ENCODE measurements around the gene ATP6AP2. TPM values are rescaled to one million over a fixed set of nuclear protein-coding genes. Genes with fewer than 3 reads are reported as not detected.
"Not testable (repeated sequence)": the region's sequence is repeated elsewhere in the genome, so short reads cannot be mapped to it uniquely, and the experiment has no call there.

ATP6AP2 gene
- total RNA-seq, 1 donor from 2014 or later: 111 TPM

DNA sequence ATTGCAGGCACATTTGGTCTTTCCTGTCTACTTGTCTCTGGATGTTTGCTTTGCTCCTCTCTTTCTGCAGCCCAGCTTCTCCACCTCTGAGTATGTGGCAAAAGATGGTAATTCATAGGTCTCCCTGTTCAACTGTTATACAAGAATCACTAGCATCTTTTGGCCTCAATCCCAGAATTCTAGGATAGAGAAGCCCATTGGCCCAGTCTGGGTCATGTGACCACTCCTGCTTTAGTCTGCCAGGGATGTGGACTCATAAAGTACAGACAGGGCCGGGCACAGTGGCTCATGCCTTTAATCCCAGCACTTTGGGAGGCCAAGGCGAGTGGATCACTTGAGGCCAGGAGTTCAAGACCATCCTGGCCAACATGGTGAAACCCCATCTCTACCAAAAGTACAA is 5.4 kb upstream of the ATP6AP2 start:
- DNase-seq (ENCODE audit: low spot score): not testable (repeated sequence)

DNA sequence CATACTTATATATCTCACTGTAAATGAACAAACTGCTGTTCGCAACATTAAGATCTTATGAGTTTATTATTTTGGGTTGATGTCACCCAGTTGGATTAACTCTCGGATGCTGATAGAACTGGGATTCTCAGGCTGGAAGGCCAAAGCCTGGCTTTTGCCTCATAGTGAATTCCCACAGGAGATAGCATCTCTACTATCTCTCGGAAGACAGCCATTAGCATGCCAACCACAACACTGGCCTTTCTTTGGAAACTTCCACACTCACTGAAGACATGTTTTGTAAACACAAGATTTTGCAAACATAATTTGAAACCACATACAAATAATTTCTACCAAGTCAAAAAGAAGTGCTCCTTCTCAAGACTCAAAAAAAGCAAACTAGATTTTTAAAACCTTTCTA is 4.5 kb upstream of the ATP6AP2 start:
- no peak for DNase-seq (ENCODE audit: low spot score)

DNA sequence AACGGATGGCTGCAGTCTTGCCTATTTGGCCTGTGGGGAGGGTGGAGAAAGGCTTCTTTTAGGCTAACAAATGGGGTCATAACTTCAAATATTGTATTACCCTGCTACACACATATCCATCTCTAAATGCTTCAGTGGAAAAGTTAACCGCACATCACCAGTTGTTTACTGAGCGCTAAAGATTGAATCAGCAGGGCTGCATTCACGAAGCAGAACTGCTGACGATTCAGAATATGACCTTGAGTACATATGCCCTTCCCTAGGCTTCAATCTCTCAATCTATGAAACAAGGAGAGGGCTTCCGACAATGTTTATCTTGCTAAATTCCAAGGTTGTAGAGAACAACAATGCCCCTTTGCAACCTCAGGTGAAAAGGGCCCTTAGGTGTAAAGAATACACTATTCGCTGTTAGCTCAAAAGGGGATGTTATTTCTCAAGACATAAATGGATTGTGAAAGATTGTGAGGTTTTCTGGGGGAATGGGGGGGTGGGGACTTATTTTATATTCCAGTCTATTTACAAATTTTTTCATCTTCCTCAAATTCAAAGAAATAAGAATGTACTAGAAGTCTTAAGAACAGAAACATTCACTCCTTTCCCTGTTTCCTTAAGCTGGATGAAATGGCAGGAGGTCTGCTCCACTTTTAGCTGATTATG is 2.6 kb upstream of the ATP6AP2 start:
- no peak for DNase-seq (ENCODE audit: low spot score)

DNA sequence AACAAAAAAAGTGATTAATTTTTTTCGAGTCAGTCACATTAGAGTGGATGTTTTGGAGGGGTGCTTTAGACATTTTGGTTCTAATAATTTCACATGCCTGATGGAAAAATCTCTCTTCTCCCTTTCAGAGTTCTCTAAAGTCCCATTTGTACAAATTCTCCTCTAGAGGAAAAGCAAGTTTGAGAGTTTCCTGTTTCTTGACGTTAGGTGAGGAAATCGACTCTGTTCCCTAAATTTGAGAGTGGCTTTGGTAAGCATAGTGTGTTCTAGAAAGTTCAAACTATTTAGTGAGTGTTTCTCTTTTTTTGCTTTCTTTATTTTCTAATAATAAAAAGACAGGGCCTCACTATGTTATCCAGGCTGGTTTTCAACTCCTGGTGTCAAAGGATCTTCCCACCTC is 1.6 kb upstream of the ATP6AP2 start:
- no peak for DNase-seq (ENCODE audit: low spot score)

DNA sequence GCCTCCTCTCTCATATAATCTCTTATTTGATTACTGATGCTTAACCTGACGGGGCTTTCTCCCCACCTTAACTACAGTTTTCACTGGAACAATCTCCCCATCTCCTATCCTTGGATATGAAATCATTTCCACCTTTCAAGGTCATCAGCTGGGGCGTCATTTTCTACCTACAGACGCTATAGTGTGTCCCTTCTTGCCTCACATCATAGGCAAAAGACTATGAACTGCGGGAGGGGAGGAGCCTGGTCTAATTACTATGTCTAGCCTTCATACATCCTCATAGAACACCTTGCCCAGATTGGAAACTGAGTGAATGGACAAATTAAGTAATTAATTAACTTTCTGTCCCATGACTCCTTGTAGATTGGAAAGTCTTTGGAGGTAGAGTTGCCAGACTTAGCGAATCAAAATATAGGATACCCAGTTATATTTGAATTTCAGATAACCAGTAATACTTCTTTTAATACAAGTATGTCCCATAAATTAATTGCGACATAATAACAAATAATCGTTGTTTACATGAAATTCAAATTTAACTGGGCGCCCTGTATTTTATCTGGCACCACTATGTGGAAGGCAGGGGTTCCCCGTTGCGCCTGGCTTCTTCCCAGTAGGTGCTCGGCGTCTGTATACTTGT is 752 bp upstream of the ATP6AP2 start:
- DNase-seq (ENCODE audit: low spot score): no peak

DNA sequence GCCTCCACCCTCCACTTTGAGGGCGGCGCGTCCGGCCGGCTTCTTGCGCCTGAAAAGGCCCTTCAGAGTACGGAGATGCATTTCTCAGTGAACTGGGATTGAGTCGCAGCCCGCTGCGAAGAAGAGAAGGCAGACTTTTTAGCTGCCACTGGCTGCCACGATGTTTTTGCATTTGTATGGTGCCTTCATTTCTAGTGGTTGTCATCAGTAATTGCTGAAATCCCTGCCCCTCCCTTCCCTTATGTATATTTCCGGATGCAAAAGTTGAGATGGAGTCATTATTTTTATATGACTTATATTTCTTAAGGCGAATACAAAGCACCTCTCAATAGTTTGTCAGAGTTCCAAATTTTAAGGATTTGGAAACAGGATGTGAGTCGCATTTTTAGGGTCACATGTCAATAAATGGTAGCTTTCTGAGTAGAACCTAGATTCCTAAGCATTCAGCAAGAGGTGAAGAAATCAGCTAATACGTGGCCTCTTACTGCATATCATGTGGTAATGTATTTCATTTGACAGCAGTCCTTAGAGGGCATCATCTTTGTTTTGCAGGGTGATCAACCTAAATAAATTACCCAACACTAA is 658 bp downstream of the ATP6AP2 start:
- DNase-seq (ENCODE audit: low spot score): no peak

DNA sequence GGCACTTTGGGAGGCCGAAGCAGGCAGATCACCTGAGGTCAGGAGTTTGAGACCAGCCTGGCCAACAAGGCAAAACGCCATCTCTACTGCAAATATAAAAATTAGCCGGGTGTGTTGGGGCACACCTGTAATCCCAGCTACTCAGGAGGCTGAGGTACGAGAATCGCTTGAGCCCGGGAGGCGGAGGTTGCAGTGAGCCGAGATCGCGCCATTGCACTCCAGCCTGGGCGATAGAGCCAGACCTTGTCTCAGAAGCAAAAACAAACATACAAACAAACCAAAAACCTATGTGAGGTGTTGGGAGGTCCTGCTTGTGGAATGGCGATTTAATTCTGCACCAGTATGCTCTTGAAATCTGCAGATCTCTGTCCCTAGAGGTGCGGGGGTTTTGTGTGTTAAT is 1.4 kb downstream of the ATP6AP2 start:
- not testable (repeated sequence) for DNase-seq (ENCODE audit: low spot score)

DNA sequence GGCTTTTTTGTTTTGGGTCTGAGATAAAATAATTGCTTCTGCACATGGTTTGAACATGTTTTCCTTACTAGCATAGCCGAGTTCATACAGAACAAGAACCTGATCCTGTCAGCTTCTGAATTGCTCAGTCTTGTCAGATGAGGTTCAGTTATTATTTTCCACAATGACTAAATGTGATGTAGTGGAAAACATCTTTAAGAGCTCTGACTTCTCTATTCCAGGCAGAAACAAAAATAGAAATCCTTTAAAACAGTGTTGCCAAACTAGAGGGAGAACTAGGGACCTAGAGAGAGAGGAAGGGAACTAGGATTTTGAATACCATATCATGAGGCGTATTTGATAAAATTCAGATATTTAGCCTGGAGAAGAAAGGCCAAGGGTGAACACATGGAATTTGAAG is 2.0 kb downstream of the ATP6AP2 start:
- DNase-seq (ENCODE audit: low spot score): no peak

DNA sequence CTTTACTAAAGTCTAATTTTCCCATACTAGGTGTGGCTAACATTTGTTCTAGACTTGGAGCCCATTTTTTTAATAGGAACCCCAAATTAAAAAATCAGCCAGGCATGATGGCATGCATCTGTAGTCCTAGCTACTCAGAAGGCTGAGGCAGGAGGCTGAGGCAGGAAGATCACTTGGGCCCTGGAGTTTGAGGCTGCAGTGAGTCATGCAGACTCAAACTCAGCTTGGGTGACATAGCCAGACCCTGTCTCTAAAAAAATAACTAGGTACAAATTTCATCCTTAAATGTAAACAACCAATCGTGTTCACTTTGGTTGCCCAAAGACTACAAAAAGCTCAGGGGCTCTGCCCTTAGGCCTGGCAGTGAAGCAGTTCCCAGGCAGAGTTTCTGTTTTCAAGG is 6.9 kb downstream of the ATP6AP2 start:
- DNase-seq (ENCODE audit: low spot score): not testable (repeated sequence)

DNA sequence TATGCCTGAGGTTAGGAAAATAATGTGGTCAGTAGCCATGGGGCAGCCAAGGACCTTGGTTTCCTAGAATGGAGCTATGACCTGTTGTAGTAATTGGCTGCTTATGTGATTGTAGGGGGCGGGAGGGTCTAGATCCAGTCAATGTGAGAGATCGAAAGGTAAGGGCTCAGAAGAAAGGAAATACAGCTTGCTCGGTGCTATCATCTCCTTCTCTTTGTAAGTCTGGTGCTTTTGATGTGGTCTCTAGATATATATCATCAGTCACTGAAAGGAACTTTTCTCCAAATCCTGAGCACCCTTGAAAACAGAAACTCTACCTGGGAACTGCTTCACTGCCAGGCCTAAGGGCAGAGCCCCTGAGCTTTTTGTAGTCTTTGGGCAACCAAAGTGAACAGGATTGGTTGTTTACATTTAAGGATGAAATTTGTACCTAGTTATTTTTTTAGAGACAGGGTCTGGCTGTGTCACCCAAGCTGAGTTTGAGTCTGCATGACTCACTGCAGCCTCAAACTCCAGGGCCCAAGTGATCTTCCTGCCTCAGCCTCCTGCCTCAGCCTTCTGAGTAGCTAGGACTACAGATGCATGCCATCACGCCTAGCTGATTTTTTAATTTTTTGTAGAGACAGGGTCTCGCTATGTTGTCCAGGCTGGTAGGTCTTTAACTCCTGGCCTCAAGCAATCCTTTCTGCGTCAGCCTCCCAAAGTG is 9.0 kb downstream of the ATP6AP2 start:
- DNase-seq (ENCODE audit: low spot score): not testable (repeated sequence)

DNA sequence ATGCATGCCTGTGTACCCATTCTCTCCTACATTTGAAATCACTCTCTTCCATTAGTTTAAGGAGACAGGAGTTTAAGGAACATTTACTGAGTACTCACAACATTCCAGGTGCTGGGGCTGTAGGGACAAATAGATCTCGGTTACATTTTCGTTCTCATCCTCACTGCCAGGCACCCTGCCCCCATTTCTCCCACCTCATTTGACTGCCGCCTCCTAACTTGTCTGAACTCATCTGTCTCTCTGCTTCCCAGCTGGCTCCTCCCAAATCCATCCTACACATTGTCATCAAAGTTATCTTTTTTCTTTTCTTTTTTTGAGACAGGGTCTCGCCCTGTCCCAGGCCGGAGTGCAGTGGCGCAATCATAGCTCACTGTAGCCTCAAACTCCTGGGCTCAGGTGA is 22.7 kb downstream of the ATP6AP2 start:
- no peak for DNase-seq (ENCODE audit: low spot score)

DNA sequence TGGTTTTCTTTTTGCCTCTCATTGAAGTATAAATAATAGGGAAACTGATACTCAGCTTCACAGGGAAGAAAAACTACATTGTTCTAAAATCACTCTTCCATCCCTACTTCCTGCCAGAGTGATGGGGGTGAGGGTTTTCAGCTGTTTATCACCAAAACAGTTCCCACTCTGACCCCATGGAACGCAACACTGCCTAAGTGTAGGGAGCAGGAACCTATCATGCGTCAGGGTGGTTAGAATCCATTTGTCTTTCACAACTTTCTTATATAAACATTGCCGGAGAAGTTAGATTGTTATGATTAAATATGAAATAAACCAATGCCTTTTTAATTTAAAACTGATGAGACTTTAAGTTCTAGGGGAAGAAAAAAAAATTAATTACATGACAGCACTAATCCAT is 26.6 kb downstream of the ATP6AP2 start:
- DNase-seq (ENCODE audit: low spot score): no peak

DNA sequence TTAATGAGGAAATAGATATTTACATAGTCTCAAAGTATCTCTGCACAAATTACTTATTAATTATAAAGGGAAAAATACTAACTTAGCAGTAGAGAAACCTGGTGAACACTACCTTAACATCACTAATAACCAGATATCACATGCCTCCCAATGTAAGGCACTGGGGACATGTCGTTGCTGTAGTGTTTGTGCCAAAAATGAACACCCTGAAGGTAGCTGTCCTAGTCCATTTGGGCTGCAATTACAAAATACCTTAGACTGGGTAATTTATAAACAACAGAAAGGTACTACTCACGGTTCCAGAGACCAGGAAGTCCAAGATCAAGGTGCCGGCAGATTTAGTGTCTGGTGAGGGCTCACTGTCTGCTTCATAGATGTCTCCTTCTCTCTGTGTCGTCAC is 31.7 kb downstream of the ATP6AP2 start:
- DNase-seq (ENCODE audit: low spot score): no peak

DNA sequence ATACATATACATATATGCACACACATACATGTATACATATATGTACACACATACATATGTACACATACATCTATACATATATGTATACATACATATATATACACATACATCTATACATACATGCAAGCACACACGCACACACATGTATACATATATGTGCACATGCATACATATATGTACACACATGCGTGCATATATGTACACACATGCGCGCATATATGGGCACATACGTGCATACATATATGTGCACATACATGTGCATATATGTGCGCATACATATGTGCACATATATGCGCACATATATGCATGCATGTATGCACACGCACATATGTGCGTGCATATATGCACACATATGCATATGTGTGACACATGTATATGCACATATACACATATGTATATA is 35.2 kb downstream of the ATP6AP2 start:
- no peak for DNase-seq (ENCODE audit: low spot score)

DNA sequence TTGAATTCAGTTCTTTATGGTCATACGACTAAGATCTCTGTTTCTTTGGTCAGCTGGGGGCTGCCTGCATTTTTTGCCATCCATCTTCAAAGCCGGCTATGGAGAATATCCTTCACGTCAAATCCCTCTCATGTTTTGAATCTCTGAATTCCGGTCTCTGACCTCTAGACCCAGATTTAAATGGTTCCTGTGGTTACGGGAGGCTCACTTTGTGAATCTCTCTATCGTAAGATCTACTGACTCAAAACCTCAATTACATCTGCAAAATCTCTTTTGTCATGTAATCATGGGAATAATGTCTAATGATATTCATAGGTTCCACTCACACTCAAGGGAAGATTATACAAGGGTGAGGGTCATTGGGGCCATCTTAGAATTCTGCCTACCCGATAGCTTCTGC is 36.8 kb downstream of the ATP6AP2 start:
- DNase-seq (ENCODE audit: low spot score): no peak

DNA sequence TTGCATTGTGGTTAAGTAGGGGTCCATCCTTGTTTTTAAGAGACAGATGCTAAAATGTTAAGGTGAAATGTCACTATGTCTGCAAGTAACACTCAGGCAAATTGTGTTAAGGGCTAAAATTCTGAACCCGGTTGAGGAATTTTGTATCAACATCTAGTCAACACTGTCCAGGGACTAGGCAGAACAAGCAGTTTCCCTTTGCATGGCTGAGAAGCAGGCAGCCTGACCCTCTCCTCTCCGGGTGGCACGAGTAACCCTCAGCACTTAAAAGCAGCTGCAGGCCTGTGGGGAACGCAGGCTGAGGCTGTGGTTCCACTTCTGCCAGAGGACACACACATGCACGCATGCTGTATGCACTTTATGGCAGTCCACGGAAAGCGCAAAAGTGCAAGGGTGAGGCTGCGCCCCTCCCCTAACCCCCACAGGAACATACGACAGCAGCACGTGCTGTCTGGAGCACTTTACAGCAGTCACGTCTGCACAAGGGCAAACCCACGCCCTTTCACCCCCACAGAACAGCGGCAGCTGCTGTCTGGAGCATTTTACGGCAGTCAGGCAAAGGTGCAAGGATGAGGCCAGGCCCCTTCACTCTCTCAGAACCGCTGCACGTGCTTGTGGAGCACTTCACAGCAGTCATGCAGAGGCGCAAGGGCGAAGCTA is 41.8 kb downstream of the ATP6AP2 start:
- DNase-seq (ENCODE audit: low spot score): no peak

DNA sequence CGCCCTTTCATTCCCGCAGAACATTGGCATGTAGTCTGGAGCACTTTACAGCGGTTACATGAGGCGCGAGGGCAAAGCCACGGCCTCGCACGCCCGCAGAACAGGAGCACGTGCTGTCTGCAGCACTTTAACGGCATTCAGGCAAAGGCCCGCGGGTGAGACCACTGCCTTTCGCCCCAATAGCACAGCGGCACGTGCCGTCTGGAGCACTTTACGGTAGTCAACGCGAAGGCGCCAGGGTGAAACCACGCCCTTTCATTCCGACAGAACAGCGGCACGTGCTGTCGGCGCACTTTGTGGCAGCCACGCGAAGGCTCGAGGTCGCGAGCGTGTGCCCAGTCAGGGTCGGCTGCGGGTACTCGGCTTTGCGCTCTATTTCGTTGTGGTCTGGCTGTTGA is 42.4 kb downstream of the ATP6AP2 start, which contains the start of gene MPC1L:
Gene MPC1L, plus strand, starts transcription at position 290 of the 398 bp plus-strand sequence. CDS start 138 bp downstream, outside the sequence.
- DNase-seq (ENCODE audit: low spot score): no peak

DNA sequence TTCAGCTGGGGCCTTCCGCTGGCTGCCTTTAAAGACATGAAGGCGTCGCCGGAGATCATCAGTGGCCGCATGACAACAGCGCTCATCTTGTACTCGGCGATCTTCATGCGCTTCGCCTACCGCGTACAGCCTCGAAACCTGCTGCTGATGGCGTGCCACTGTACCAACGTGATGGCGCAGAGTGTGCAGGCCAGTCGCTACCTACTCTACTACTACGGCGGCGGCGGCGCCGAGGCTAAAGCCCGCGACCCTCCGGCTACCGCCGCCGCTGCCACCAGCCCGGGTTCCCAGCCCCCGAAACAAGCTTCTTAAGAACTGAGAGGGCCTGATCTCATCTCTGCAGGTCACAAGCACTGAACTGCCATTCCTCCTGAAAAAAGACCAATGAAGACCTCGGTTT is 42.9 kb downstream of the ATP6AP2 start:
- no peak for DNase-seq (ENCODE audit: low spot score)

DNA sequence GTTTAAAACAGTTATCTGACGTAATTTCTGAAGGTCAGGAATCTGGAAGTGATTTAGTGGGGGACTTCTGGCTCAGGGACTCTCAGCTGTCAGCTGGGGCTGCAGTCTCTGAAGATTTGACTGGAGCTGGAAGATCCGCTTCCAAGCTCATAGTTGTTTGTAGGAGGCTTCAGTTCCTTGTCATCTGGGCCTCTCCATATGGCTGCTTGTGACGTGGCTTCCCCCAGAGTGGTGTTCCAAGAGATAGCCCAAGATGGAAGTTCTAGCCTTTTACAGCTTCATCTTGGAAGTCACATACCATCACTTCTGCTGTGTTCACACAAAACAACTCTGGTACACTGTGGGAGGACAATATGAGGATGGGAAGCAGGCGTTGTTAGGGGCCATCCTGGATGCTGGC is 44.5 kb downstream of the ATP6AP2 start:
- DNase-seq (ENCODE audit: low spot score): no peak

DNA sequence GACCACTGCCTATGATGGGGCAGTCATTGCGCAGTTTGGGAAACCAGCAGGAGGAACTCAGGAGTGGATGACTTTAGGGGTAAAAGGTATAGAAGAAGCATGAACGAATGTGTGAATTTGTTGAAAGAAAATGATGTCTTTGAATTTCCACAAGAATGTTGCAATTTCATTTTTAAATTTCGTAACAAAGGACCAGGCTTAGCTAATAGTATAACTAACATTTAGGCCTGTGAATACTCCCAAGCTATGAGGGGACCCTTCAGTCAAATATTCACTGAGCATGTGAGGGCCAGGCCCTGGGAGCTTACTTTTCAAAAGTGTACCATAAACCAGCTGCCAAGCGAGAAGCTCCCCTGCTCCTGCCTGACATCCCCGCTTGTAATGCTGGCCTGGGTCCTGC is 47.7 kb downstream of the ATP6AP2 start:
- DNase-seq (ENCODE audit: low spot score): no peak

DNA sequence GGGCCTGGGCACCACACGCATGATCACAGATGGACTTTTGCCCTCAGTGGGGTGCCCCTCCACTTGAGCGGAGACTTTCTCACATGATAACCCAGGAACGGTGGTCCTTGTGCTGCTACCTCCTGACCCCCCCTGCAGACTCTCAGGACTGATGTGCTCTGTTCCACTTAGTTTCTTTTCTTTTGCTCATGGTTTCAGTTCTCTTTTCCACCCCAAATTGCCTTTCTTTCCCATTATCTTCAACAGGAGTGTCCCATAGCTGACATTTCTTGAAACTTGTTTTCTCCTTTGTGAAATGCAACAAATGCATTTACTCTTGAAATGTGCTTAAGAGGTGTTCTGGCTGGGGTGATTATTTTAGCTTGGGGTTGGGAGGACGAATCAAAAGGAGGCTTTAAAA is 51.4 kb downstream of the ATP6AP2 start:
- no peak for DNase-seq (ENCODE audit: low spot score)

DNA sequence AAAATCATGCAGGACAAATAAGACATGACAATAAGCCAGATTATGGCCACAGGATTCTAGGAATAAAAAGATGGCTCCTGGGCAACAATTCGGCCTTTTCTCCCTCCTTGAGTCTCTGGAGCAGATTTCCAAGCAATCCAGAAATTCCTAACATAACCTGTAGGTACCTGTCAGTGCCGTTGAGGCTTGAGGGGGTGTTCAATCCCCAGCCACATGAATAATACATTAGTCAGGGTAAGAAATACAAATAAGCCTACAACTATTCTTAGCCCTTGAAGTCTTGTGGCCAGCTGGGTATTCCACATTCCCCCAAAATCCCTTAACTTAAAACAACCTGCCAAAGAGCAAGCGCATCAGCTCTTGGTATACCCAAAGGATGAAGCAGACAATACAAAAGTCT is 56.9 kb downstream of the ATP6AP2 start:
- no peak for DNase-seq (ENCODE audit: low spot score)

Measured in mucosa of gallbladder (tissue), 1 donor.